ENCODE results near the gene DDO.

DDO gene

GRCh38 chr6:110447761-110448160 is 32.4 kb upstream of the DDO start:
- H3K27me3 ChIP-seq (ENCODE audit: control insufficient read depth in 5 of 5, insufficient read depth in 4 of 5, low read length in 5 of 5): no peaks in the 10 kb centered on the region
- H3K4me1 ChIP-seq (ENCODE audit: control insufficient read depth in 5 of 5, insufficient read depth in 5 of 5, low read length in 5 of 5): no peaks in the 10 kb centered on the region
- H3K9me3 ChIP-seq (ENCODE audit: control insufficient read depth in 5 of 5, low read length in 5 of 5): no peaks in the 10 kb centered on the region
- H3K36me3 ChIP-seq (ENCODE audit: control insufficient read depth in 5 of 5, insufficient read depth in 5 of 5, low read length in 5 of 5): no peaks in the 10 kb centered on the region
- H3K27ac ChIP-seq (ENCODE audit: low read depth, low read length): no peak overlapping the region
- H3K9ac ChIP-seq (ENCODE audit: low read length in 5 of 5): no peak overlapping the region
- H3K4me3 ChIP-seq (ENCODE audit: low read depth in 1 of 5, low read length in 5 of 5): no peak overlapping the region

GRCh38 chr6:110446405-110446804 is 31.0 kb upstream of the DDO start:
- H3K4me3 ChIP-seq (ENCODE audit: low read depth in 1 of 5, low read length in 5 of 5): no peak overlapping the region
- H3K4me1 ChIP-seq (ENCODE audit: control insufficient read depth in 5 of 5, insufficient read depth in 5 of 5, low read length in 5 of 5): no peaks in the 10 kb centered on the region
- H3K27ac ChIP-seq (ENCODE audit: low read depth, low read length): no peak overlapping the region
- H3K9ac ChIP-seq (ENCODE audit: low read length in 5 of 5): no peak overlapping the region
- no peaks in the 10 kb centered on the region for H3K9me3 ChIP-seq (ENCODE audit: control insufficient read depth in 5 of 5, low read length in 5 of 5)
- no peaks in the 10 kb centered on the region for H3K27me3 ChIP-seq (ENCODE audit: control insufficient read depth in 5 of 5, insufficient read depth in 4 of 5, low read length in 5 of 5)
- no peaks in the 10 kb centered on the region for H3K36me3 ChIP-seq (ENCODE audit: control insufficient read depth in 5 of 5, insufficient read depth in 5 of 5, low read length in 5 of 5)

- H3K4me3 ChIP-seq (ENCODE audit: low read depth in 1 of 5, low read length in 5 of 5): no peak overlapping the region
- H3K9ac ChIP-seq (ENCODE audit: low read length in 5 of 5): no peak overlapping the region
- H3K9me3 ChIP-seq (ENCODE audit: control insufficient read depth in 5 of 5, low read length in 5 of 5): peaks cover 0 to 2% (median 0%) of the 10 kb centered on the region in 5 donors
- H3K27me3 ChIP-seq (ENCODE audit: control insufficient read depth in 5 of 5, insufficient read depth in 4 of 5, low read length in 5 of 5): no peaks in the 10 kb centered on the region
- no peak overlapping the region for H3K27ac ChIP-seq (ENCODE audit: low read depth, low read length)
- H3K4me1 ChIP-seq (ENCODE audit: control insufficient read depth in 5 of 5, insufficient read depth in 5 of 5, low read length in 5 of 5): no peaks in the 10 kb centered on the region
- no peaks in the 10 kb centered on the region for H3K36me3 ChIP-seq (ENCODE audit: control insufficient read depth in 5 of 5, insufficient read depth in 5 of 5, low read length in 5 of 5)
Observed at GRCh38 chr6:110440026-110440425, 24.7 kb upstream of the DDO start.

DNA sequence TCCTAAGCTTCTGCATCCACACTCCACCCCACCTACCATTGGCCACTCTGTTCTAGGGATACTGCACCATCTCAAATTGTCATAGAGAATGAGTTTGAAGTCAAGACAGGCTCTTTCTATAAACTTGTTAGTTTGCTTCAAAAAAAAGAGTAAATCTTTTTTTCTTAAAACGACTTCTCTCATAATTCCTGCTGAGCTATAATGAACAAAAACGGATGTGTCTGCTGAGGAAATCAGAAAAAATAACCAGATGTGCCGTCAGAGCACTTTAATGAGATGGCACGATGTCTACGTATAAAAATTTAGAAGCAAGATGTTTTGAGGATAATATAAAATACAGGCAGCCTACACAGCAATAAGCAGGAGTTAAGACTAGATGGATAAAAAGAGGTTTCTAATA is 24.0 kb upstream of the DDO start:
- no peaks in the 10 kb centered on the region for H3K4me1 ChIP-seq (ENCODE audit: control insufficient read depth in 5 of 5, insufficient read depth in 5 of 5, low read length in 5 of 5)
- no peak overlapping the region for H3K4me3 ChIP-seq (ENCODE audit: low read depth in 1 of 5, low read length in 5 of 5)
- peaks cover 0 to 3% (median 0%) of the 10 kb centered on the region in 5 donors for H3K9me3 ChIP-seq (ENCODE audit: control insufficient read depth in 5 of 5, low read length in 5 of 5)
- no peaks in the 10 kb centered on the region for H3K27me3 ChIP-seq (ENCODE audit: control insufficient read depth in 5 of 5, insufficient read depth in 4 of 5, low read length in 5 of 5)
- no peaks in the 10 kb centered on the region for H3K36me3 ChIP-seq (ENCODE audit: control insufficient read depth in 5 of 5, insufficient read depth in 5 of 5, low read length in 5 of 5)
- no peak overlapping the region for H3K27ac ChIP-seq (ENCODE audit: low read depth, low read length)
- H3K9ac ChIP-seq (ENCODE audit: low read length in 5 of 5): no peak overlapping the region

DNA sequence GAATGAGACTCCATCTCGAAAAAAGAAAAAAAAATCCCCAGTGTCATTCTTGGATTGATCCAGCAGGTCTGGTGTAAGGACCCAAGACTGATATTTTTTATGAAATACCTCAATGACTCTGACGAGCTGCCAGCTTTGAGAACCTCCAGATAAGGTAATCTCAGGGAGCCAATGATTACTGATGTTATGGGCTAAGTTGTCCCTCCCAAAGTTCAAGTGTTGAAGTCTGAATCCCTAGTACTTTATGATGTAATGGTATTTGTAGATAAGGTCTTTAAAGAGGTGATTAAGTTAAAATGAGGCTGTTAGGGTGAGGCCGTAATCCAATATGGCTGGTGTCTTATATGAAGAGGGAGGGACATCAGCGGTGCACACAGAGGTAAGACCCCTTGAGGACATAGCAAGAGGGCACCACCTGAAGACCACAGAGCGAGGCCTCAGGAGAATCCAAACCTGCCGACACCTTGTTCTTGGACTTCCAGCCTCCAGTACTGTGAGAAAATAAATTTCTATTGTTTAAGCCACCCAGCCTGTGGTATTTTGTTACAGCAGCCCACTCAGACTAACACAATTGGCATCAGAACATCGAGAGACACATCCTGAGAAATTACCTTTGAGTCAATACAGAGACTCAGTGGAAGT is 19.7 kb upstream of the DDO start:
- H3K36me3 ChIP-seq (ENCODE audit: control insufficient read depth in 5 of 5, insufficient read depth in 5 of 5, low read length in 5 of 5): no peaks in the 10 kb centered on the region

GRCh38 chr6:110432285-110432900 is 17.0 kb upstream of the DDO start:
- Histone ChIP-seq H3K9ac (ENCODE audit: low read length in 5 of 5) (no peak overlapping the region), H3K36me3 (ENCODE audit: control insufficient read depth in 5 of 5, insufficient read depth in 5 of 5, low read length in 5 of 5) (no peaks in the 10 kb centered on the region), H3K27me3 (ENCODE audit: control insufficient read depth in 5 of 5, insufficient read depth in 4 of 5, low read length in 5 of 5) (peaks cover 0 to 6% (median 3%) of the 10 kb centered on the region in 5 donors), H3K4me1 (ENCODE audit: control insufficient read depth in 5 of 5, insufficient read depth in 5 of 5, low read length in 5 of 5) (no peaks in the 10 kb centered on the region), H3K9me3 (ENCODE audit: control insufficient read depth in 5 of 5, low read length in 5 of 5) (peaks cover 0 to 3% (median 0%) of the 10 kb centered on the region in 5 donors), H3K4me3 (ENCODE audit: low read depth in 1 of 5, low read length in 5 of 5) (no peak overlapping the region), H3K27ac (ENCODE audit: low read depth, low read length) (no peak overlapping the region)

More for the DNA sequence above, 19.7 kb upstream of the DDO start:
- Histone ChIP-seq H3K9me3 (ENCODE audit: control insufficient read depth in 5 of 5, low read length in 5 of 5) (peaks cover 0 to 3% (median 0%) of the 10 kb centered on the region in 5 donors), H3K27ac (ENCODE audit: low read depth, low read length) (no peak overlapping the region), H3K4me1 (ENCODE audit: control insufficient read depth in 5 of 5, insufficient read depth in 5 of 5, low read length in 5 of 5) (no peaks in the 10 kb centered on the region), H3K27me3 (ENCODE audit: control insufficient read depth in 5 of 5, insufficient read depth in 4 of 5, low read length in 5 of 5) (peaks cover 0 to 6% (median under 1%) of the 10 kb centered on the region in 5 donors), H3K4me3 (ENCODE audit: low read depth in 1 of 5, low read length in 5 of 5) (no peak overlapping the region), H3K9ac (ENCODE audit: low read length in 5 of 5) (no peak overlapping the region)

DNA sequence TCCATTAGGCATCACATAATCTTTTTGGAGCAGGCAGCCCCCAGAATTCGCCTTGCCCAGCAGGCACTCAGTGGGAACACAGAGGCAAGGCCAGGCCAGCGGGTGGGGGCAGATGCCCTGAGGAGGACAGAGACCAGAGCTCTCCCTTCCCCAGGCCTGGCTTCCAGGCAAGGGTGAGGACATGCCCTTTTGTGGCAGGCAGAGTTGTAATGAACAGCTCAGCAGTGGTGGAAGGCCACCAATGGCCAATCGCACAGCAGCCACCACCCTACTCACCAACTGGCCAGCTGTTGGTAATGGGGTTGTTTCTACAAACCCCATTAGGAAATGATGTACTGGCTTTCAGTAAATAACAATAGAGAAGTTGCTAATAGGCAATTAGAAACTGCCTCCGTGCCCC is 15.4 kb upstream of the DDO start:
- Histone ChIP-seq H3K4me3 (ENCODE audit: low read depth in 1 of 5, low read length in 5 of 5) (no peak overlapping the region), H3K9ac (ENCODE audit: low read length in 5 of 5) (no peak overlapping the region), H3K27me3 (ENCODE audit: control insufficient read depth in 5 of 5, insufficient read depth in 4 of 5, low read length in 5 of 5) (peaks cover 0 to 6% (median 3%) of the 10 kb centered on the region in 5 donors), H3K9me3 (ENCODE audit: control insufficient read depth in 5 of 5, low read length in 5 of 5) (peaks cover 0 to 3% (median 0%) of the 10 kb centered on the region in 5 donors), H3K4me1 (ENCODE audit: control insufficient read depth in 5 of 5, insufficient read depth in 5 of 5, low read length in 5 of 5) (no peaks in the 10 kb centered on the region), H3K36me3 (ENCODE audit: control insufficient read depth in 5 of 5, insufficient read depth in 5 of 5, low read length in 5 of 5) (no peaks in the 10 kb centered on the region), H3K27ac (ENCODE audit: low read depth, low read length) (no peak overlapping the region)

GRCh38 chr6:110430236-110430635 is 14.9 kb upstream of the DDO start:
- Histone ChIP-seq H3K27me3 (ENCODE audit: control insufficient read depth in 5 of 5, insufficient read depth in 4 of 5, low read length in 5 of 5) (peaks cover 0 to 6% (median 3%) of the 10 kb centered on the region in 5 donors), H3K27ac (ENCODE audit: low read depth, low read length) (no peak overlapping the region), H3K9me3 (ENCODE audit: control insufficient read depth in 5 of 5, low read length in 5 of 5) (peaks cover 0 to 3% (median 0%) of the 10 kb centered on the region in 5 donors), H3K36me3 (ENCODE audit: control insufficient read depth in 5 of 5, insufficient read depth in 5 of 5, low read length in 5 of 5) (no peaks in the 10 kb centered on the region), H3K9ac (ENCODE audit: low read length in 5 of 5) (no peak overlapping the region), H3K4me1 (ENCODE audit: control insufficient read depth in 5 of 5, insufficient read depth in 5 of 5, low read length in 5 of 5) (no peaks in the 10 kb centered on the region), H3K4me3 (ENCODE audit: low read depth in 1 of 5, low read length in 5 of 5) (no peak overlapping the region)

DNA sequence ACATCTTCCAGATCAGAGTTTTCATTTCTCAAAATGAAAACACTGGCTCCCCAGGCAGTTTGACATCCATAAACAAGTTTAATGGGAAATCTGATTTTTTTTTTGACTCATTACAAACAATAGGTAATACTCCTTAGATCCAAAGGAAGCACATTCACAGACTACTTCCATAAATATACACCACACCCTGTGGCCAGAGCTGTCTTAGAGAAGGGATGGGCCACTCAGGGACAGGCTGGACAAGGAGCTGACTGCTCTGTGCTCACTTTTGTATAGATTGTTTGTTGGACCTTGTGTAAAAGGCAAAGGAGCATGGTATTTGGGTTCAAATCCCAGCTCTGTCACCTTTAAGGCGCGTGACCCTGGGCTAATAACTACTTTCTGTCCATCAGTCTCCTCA is 12.8 kb upstream of the DDO start:
- Histone ChIP-seq H3K27ac (ENCODE audit: low read depth, low read length) (no peak overlapping the region), H3K27me3 (ENCODE audit: control insufficient read depth in 5 of 5, insufficient read depth in 4 of 5, low read length in 5 of 5) (peaks cover 0 to 6% (median 3%) of the 10 kb centered on the region in 5 donors), H3K4me3 (ENCODE audit: low read depth in 1 of 5, low read length in 5 of 5) (no peak overlapping the region), H3K36me3 (ENCODE audit: control insufficient read depth in 5 of 5, insufficient read depth in 5 of 5, low read length in 5 of 5) (no peaks in the 10 kb centered on the region), H3K9me3 (ENCODE audit: control insufficient read depth in 5 of 5, low read length in 5 of 5) (no peaks in the 10 kb centered on the region), H3K9ac (ENCODE audit: low read length in 5 of 5) (no peak overlapping the region), H3K4me1 (ENCODE audit: control insufficient read depth in 5 of 5, insufficient read depth in 5 of 5, low read length in 5 of 5) (no peaks in the 10 kb centered on the region)

DNA sequence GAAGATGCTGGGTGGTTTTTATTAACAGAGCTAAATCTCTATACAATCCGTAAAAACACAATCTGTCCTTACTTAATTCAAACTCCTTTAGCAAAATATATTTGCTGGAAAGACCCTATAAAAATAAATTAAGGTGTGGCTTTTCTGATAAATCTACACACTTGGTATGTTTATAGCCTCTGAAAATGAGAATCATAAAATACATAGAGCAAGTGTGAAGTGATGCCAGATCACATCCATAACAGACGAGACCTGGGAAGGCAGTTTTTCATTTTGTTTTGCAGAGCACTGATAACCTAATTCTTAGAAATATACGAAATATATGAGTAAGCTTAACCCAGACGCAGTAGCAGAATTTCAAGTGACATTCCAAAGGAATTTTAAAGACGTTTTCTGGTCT is 10.4 kb upstream of the DDO start:
- Histone ChIP-seq H3K27me3 (ENCODE audit: control insufficient read depth in 5 of 5, insufficient read depth in 4 of 5, low read length in 5 of 5) (peaks cover 0 to 4% (median 3%) of the 10 kb centered on the region in 5 donors), H3K4me3 (ENCODE audit: low read depth in 1 of 5, low read length in 5 of 5) (no peak overlapping the region), H3K27ac (ENCODE audit: low read depth, low read length) (no peak overlapping the region), H3K4me1 (ENCODE audit: control insufficient read depth in 5 of 5, insufficient read depth in 5 of 5, low read length in 5 of 5) (no peaks in the 10 kb centered on the region), H3K36me3 (ENCODE audit: control insufficient read depth in 5 of 5, insufficient read depth in 5 of 5, low read length in 5 of 5) (no peaks in the 10 kb centered on the region), H3K9me3 (ENCODE audit: control insufficient read depth in 5 of 5, low read length in 5 of 5) (peaks cover 0 to 8% (median 0%) of the 10 kb centered on the region in 5 donors), H3K9ac (ENCODE audit: low read length in 5 of 5) (no peak overlapping the region)
